ENCODE measurements around the gene MBD3L2B. TPM values are rescaled to one million over a fixed set of nuclear protein-coding genes. Genes with fewer than 3 reads are reported as not detected.
"Not testable (repeated sequence)": the region's sequence is repeated elsewhere in the genome, so short reads cannot be mapped to it uniquely, and the experiment has no call there.

The MBD3L2B gene
- total RNA-seq, 8 experiments from 2014 or later, result not detected

- H3K4me1 ChIP-seq (replicated peaks in 1 of 2); H3K27ac ChIP-seq; ATAC-seq (replicated peaks in 6 of 8); in situ Hi-C loops (cut with MboI; ENCODE audit: low pct_unique_long_range_greater_than_20kb in 2 of 9, low sequenced_read_pairs in 9 of 9, unreplicated experiment in 9 of 9); H3K4me3 ChIP-seq: not testable (repeated sequence)
- 60 to 100% (median 86%) methylated on average over 1 to 11 of the region's 14 CpGs; no CpG with 5 or more reads in 3 of the 10 experiments for WGBS, 10 experiments
These were observed 33.6 kb upstream of the MBD3L2B start for GRCh38 chr19:7054635-7055368.

DNA sequence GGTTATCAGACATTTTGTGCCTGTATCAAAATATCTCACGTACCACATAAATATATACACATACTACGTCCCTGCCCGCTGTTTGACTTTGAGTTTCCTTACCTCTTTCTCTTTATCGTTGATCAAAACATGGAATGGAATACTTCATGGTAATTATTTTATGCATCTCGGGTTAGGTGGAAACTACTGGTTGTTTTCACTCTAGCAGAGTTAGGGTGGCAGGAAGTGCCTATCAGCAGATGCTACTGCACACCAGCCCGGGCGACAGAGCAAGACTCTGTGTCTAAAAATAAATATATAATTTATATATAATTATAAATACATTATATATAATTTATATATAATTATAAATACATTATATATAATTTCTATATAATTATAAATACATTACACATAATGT is 31.7 kb upstream of the MBD3L2B start:
- ATAC-seq (replicated peaks in 6 of 8); H3K4me1 ChIP-seq (replicated peaks in 1 of 2); in situ Hi-C loops (cut with MboI; ENCODE audit: low pct_unique_long_range_greater_than_20kb in 2 of 9, low sequenced_read_pairs in 9 of 9, unreplicated experiment in 9 of 9); H3K27ac ChIP-seq; H3K4me3 ChIP-seq: not testable (repeated sequence)
- 71 to 90% (median 75%) methylated on average over 2 to 6 of the region's 7 CpGs; no CpG with 5 or more reads in 5 of the 10 experiments for WGBS, 10 experiments

DNA sequence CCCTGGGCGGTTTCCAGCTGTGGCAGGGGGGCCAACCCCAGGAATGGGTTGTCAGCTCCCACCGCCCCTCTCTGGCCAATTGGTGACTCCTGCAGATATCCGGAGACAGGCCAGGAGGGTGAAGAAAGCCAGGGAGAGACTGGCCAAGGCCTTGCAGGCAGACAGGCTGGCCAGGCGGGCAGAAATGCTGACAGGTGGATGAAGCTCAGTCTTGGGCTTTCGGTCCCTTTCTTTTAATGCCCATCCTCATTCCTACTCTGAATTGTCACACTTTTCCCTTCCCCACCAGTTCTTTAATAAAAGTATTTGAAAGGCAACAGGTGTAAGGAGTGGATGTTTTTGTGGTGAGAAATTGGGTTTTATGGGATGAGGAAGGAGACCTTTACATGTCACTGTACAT is 30.2 kb upstream of the MBD3L2B start:
- ATAC-seq (replicated peaks in 6 of 8); H3K4me3 ChIP-seq; H3K4me1 ChIP-seq (replicated peaks in 1 of 2); H3K27ac ChIP-seq; in situ Hi-C loops (cut with MboI; ENCODE audit: low pct_unique_long_range_greater_than_20kb in 2 of 9, low sequenced_read_pairs in 9 of 9, unreplicated experiment in 9 of 9): not testable (repeated sequence)
- 89% methylated on average over 1 of the region's 5 CpGs; no CpG with 5 or more reads in 9 of the 10 experiments for WGBS, 10 experiments

- in situ Hi-C loops (cut with MboI; ENCODE audit: low pct_unique_long_range_greater_than_20kb in 2 of 9, low sequenced_read_pairs in 9 of 9, unreplicated experiment in 9 of 9); H3K4me1 ChIP-seq (replicated peaks in 1 of 2); ATAC-seq (replicated peaks in 6 of 8); H3K27ac ChIP-seq; H3K4me3 ChIP-seq: not testable (repeated sequence)
- no CpG with 5 or more reads among the region's 7 CpGs for WGBS, 10 experiments
These were observed 27.8 kb upstream of the MBD3L2B start, which contains the start of gene MBD3L2 for GRCh38 chr19:7049021-7049420. Gene MBD3L2, plus strand, starts transcription at chr19:7049321. Its CDS starts 53 bp downstream, at chr19:7049374.

DNA sequence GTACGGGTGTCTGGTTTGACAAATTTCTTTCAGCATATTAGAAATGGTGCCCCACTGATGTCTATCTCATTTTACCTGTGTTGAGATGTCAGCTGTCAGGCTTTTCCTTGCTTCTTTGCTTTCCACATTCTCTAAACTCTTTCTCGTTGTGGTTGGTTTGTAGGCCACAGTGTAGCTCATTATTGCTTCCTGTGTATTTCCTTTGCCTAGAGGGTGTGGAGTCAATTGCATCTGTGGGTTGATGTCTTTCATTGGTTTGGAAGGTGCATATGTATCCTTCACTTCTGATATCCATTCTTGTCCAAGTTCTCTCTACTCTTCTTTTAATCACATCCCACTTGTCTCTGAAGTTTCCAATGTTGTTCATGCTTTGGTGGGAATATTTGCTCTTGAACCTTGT is 20.3 kb upstream of the MBD3L2B start:
- H3K27ac ChIP-seq; H3K4me3 ChIP-seq; H3K4me1 ChIP-seq (replicated peaks in 1 of 2); ATAC-seq (replicated peaks in 6 of 8); in situ Hi-C loops (cut with MboI; ENCODE audit: low pct_unique_long_range_greater_than_20kb in 2 of 9, low sequenced_read_pairs in 9 of 9, unreplicated experiment in 9 of 9): not testable (repeated sequence)
- WGBS, 10 experiments, result no CpG with 5 or more reads among the region's 2 CpGs

GRCh38 chr19:7040079-7040478 is 18.8 kb upstream of the MBD3L2B start, which contains the start of gene MBD3L4:
Gene MBD3L4, minus strand, starts transcription at chr19:7040179. Its CDS starts 35 bp downstream, at chr19:7040144.
- WGBS, 10 experiments, result no CpG with 5 or more reads among the region's 9 CpGs
- in situ Hi-C loops (cut with MboI; ENCODE audit: low pct_unique_long_range_greater_than_20kb in 2 of 9, low sequenced_read_pairs in 9 of 9, unreplicated experiment in 9 of 9); H3K4me1 ChIP-seq (replicated peaks in 1 of 2); H3K27ac ChIP-seq; ATAC-seq (replicated peaks in 6 of 8); H3K4me3 ChIP-seq: not testable (repeated sequence)

DNA sequence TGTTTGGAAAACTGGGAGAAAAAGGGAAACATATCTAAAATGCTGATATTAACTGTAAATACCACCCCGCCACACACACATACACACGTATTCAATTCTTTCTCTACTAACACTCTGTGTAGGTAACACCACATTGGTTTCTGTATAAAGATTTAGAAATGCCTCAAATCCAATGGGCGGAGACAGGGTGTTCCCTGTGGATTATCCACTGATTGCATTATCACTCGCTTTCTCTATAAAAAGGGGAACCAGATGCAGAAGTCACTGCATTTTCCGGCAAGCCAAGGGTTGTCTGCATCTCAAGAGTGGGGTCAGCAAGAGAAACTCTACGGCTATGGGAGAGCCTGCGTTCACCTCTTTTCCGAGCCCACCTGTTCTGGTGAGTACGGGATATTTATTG is 9.0 kb upstream of the MBD3L2B start, which contains the start of gene MBD3L5:
Gene MBD3L5 (plus strand): TSS at position 301 of the 400 bp plus-strand sequence. CDS start 34 bp downstream, at position 335.
- ATAC-seq (replicated peaks in 6 of 8); H3K4me3 ChIP-seq; in situ Hi-C loops (cut with MboI; ENCODE audit: low pct_unique_long_range_greater_than_20kb in 2 of 9, low sequenced_read_pairs in 9 of 9, unreplicated experiment in 9 of 9); H3K4me1 ChIP-seq (replicated peaks in 1 of 2); H3K27ac ChIP-seq: not testable (repeated sequence)
- WGBS, 10 experiments, result no CpG with 5 or more reads among the region's 9 CpGs

DNA sequence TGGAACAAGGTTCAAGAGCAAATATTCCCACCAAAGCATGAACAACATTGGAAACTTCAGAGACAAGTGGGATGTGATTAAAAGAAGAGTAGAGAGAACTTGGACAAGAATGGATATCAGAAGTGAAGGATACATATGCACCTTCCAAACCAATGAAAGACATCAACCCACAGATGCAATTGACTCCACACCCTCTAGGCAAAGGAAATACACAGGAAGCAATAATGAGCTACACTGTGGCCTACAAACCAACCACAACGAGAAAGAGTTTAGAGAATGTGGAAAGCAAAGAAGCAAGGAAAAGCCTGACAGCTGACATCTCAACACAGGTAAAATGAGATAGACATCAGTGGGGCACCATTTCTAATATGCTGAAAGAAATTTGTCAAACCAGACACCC is 7.6 kb upstream of the MBD3L2B start:
- H3K4me3 ChIP-seq; H3K27ac ChIP-seq; H3K4me1 ChIP-seq (replicated peaks in 1 of 2); ATAC-seq (replicated peaks in 6 of 8); in situ Hi-C loops (cut with MboI; ENCODE audit: low pct_unique_long_range_greater_than_20kb in 2 of 9, low sequenced_read_pairs in 9 of 9, unreplicated experiment in 9 of 9): not testable (repeated sequence)
- WGBS, 10 experiments, result no CpG with 5 or more reads among the region's 1 CpG

- Histone ChIP-seq H3K27ac (no peak overlapping the region), H3K4me3 (no peak overlapping the region), H3K4me1 (replicated peaks in 1 of 2) (no peaks in the 10 kb centered on the region)
- WGBS, 10 experiments, result 0 to 70% (median 44%) methylated on average over 1 to 5 of the region's 6 CpGs; no CpG with 5 or more reads in 3 of the 10 experiments
- in situ Hi-C loops (cut with MboI; ENCODE audit: low pct_unique_long_range_greater_than_20kb in 2 of 9, low sequenced_read_pairs in 9 of 9, unreplicated experiment in 9 of 9), result no loop called here
- ATAC-seq (replicated peaks in 6 of 8), result no peak
These were observed 2.4 kb downstream of the MBD3L2B start for GRCh38 chr19:7018828-7019227.

- ATAC-seq (replicated peaks in 6 of 8), result no peak
- Histone ChIP-seq H3K27ac (no peak overlapping the region), H3K4me3 (no peak overlapping the region), H3K4me1 (replicated peaks in 1 of 2) (no peaks in the 10 kb centered on the region)
- WGBS, 10 experiments, result 0 to 83% (median 44%) methylated on average over 1 to 4 of the region's 4 CpGs; no CpG with 5 or more reads in 1 of the 10 experiments
- in situ Hi-C loops (cut with MboI; ENCODE audit: low pct_unique_long_range_greater_than_20kb in 2 of 9, low sequenced_read_pairs in 9 of 9, unreplicated experiment in 9 of 9), result no loop called here
These were observed 7.6 kb downstream of the MBD3L2B start for GRCh38 chr19:7013678-7014077.

- in situ Hi-C loops (cut with MboI; ENCODE audit: low pct_unique_long_range_greater_than_20kb in 2 of 9, low sequenced_read_pairs in 9 of 9, unreplicated experiment in 9 of 9), result no loop called here
- Histone ChIP-seq H3K4me3 (no peak overlapping the region), H3K27ac (no peak overlapping the region), H3K4me1 (replicated peaks in 1 of 2) (no peaks in the 10 kb centered on the region)
- 36 to 74% (median 58%) methylated on average over 3 to 7 of the region's 12 CpGs for WGBS, 10 experiments
- no peak for ATAC-seq (replicated peaks in 6 of 8)
These were observed 10.3 kb downstream of the MBD3L2B start for GRCh38 chr19:7010722-7011593.

GRCh38 chr19:7007859-7008258 is 13.4 kb downstream of the MBD3L2B start:
- Histone ChIP-seq H3K4me3 (no peak overlapping the region), H3K27ac (no peak overlapping the region)
- 0 to 83% (median 17%) methylated on average over 1 to 2 of the region's 4 CpGs; no CpG with 5 or more reads in 6 of the 10 experiments for WGBS, 10 experiments

DNA sequence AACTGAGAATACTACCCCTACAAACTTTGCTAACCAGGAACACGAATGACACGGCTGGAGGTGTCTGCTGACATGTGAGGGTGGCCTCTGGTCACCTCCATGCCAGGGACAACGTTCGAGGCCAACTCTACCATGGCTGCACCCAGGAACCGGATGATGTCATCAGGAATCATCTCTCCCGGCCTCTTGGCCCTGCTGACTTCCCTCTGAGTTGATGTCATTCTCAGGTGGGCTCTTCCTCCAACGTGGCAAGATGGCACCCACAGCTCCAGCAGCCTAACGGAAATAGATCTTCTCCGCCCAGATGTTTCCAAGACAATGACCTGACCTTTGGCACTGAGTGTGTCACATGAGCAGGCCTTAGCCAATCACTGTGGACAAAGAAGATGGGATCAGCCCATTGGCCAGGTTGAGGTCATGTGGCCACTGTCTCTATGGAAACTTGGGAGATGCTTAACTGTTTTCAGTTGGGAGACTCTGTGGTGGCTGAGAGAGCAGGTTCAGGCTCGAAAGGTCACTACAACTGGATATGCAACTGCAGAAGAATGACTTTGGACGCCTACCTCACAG is 15.0 kb downstream of the MBD3L2B start:
- in situ Hi-C loops (cut with MboI; ENCODE audit: low pct_unique_long_range_greater_than_20kb in 2 of 9, low sequenced_read_pairs in 9 of 9, unreplicated experiment in 9 of 9), result no loop called here
- Histone ChIP-seq H3K4me1 (replicated peaks in 1 of 2) (no peaks in the 10 kb centered on the region), H3K27ac (no peak overlapping the region), H3K4me3 (no peak overlapping the region)
- peak in 5 of 8 experiments; percentile 75 to 92 (median 91) for ATAC-seq (replicated peaks in 6 of 8)
- WGBS, 10 experiments, result 0 to 52% (median 42%) methylated on average over 1 to 6 of the region's 11 CpGs; no CpG with 5 or more reads in 1 of the 10 experiments

More at GRCh38 chr19:7007859-7008258, 13.4 kb downstream of the MBD3L2B start:
- in situ Hi-C loops (cut with MboI; ENCODE audit: low pct_unique_long_range_greater_than_20kb in 2 of 9, low sequenced_read_pairs in 9 of 9, unreplicated experiment in 9 of 9), result no loop called here
- ATAC-seq (replicated peaks in 6 of 8), result no peak
- no peaks in the 10 kb centered on the region for H3K4me1 ChIP-seq (replicated peaks in 1 of 2)

Measured in motor neuron (in vitro differentiated cells).